H9 (cell line): ENCODE data around the gene FBN1. TPM values are rescaled to one million over a fixed set of nuclear protein-coding genes. Genes with fewer than 3 reads are reported as not detected.

Experiments
- DNase-seq: peaks from one replicate; pipeline ENCODE4 v3.0.0-alpha.2; 2017
- H2AFZ ChIP-seq: one replicate; pipeline ENCODE4 v1.6.1; 2013; ENCODE audit warnings: mild to moderate bottlenecking, low read length, control low read depth, moderate library complexity
- H2AK5ac ChIP-seq: 2 replicates; pipeline ENCODE4 v1.6.1; 2013; ENCODE audit warnings: low read length, control low read depth, mixed read lengths; ENCODE audit not compliant: insufficient read length
- H2BK120ac ChIP-seq: one replicate; pipeline ENCODE4 v1.6.1; 2013; ENCODE audit warnings: low read depth, mild to moderate bottlenecking, low read length, control low read depth, inconsistent platforms; ENCODE audit not compliant: poor library complexity, severe bottlenecking
- H2BK12ac ChIP-seq: 2 replicates; pipeline ENCODE4 v1.6.1; 2013; ENCODE audit warnings: low read length, control low read depth, mixed read lengths, low read depth; ENCODE audit not compliant: insufficient read length
- H2BK15ac ChIP-seq: 2 replicates; pipeline ENCODE4 v1.6.1; 2013; ENCODE audit warnings: low read depth, low read length, control low read depth
- H2BK20ac ChIP-seq: one replicate; pipeline ENCODE4 v1.6.1; 2013; ENCODE audit warnings: low read depth, mild to moderate bottlenecking, low read length, control low read depth, inconsistent platforms; ENCODE audit not compliant: poor library complexity, severe bottlenecking
- H2BK5ac ChIP-seq: 2 replicates; pipeline ENCODE4 v1.6.1; 2013; ENCODE audit warnings: low read length, control low read depth, mixed read lengths; ENCODE audit not compliant: insufficient read length
- H3K14ac ChIP-seq: 2 replicates; pipeline ENCODE4 v1.6.1; 2013; ENCODE audit warnings: low read length, control low read depth; ENCODE audit not compliant: insufficient read depth
- H3K18ac ChIP-seq: 2 replicates; pipeline ENCODE4 v1.6.1; 2013; ENCODE audit warnings: low read depth, mild to moderate bottlenecking, mixed read lengths, low read length, control low read depth; ENCODE audit not compliant: insufficient read length
- H3K23ac ChIP-seq: 2 replicates; pipeline ENCODE4 v1.6.1; 2013; ENCODE audit warnings: low read length, control low read depth, mixed read lengths, low read depth; ENCODE audit not compliant: insufficient read length
- H3K23me2 ChIP-seq: 2 replicates; pipeline ENCODE4 v1.6.1; 2013; ENCODE audit warnings: low read depth, mild to moderate bottlenecking, mixed read lengths, low read length, control low read depth; ENCODE audit not compliant: insufficient read length, poor library complexity, severe bottlenecking
- H3K27ac ChIP-seq: 2 replicates; pipeline ENCODE4 v1.5.1; 2013; ENCODE audit warnings: low read length, control low read depth, mixed read lengths, low read depth; ENCODE audit not compliant: insufficient read length
- H3K27me3 ChIP-seq: 2 replicates; pipeline ENCODE4 v1.6.1; 2013; ENCODE audit warnings: low read length, control low read depth, inconsistent platforms; ENCODE audit not compliant: insufficient read depth
- H3K4ac ChIP-seq: 2 replicates; pipeline ENCODE4 v1.6.1; 2013; ENCODE audit warnings: low read depth, mild to moderate bottlenecking, control low read depth, inconsistent platforms, low read length, moderate library complexity
- H3K4me1 ChIP-seq: 2 replicates; pipeline ENCODE4 v1.6.1; 2013; ENCODE audit warnings: low read length, control low read depth, inconsistent platforms; ENCODE audit not compliant: insufficient read depth
- H3K4me2 ChIP-seq: 2 replicates; pipeline ENCODE4 v1.6.1; 2013; ENCODE audit warnings: low read length, control low read depth, mixed read lengths; ENCODE audit not compliant: insufficient read length, insufficient read depth
- H3K56ac ChIP-seq: 2 replicates; pipeline ENCODE4 v1.6.1; 2013; ENCODE audit warnings: low read depth, mild to moderate bottlenecking, mixed read lengths, low read length, control low read depth; ENCODE audit not compliant: insufficient read length
- H3K79me1 ChIP-seq: 2 replicates; pipeline ENCODE4 v1.6.1; 2013; ENCODE audit warnings: low read depth, mild to moderate bottlenecking, moderate library complexity, low read length, control low read depth, inconsistent platforms; ENCODE audit not compliant: insufficient read depth, poor library complexity, severe bottlenecking
- H3K79me2 ChIP-seq: 2 replicates; pipeline ENCODE4 v1.6.1; 2013; ENCODE audit warnings: low read length, control low read depth, inconsistent platforms; ENCODE audit not compliant: insufficient read depth
- H3K9ac ChIP-seq: 2 replicates; pipeline ENCODE4 v1.6.1; 2013; ENCODE audit warnings: low read length, control low read depth, mixed read lengths; ENCODE audit not compliant: insufficient read length; ENCODE audit errors: extremely low read depth
- H3K9me3 ChIP-seq: one replicate; pipeline ENCODE4 v1.6.1; 2013; ENCODE audit warnings: low read depth, low read length, inconsistent platforms; ENCODE audit not compliant: control insufficient read depth
- H3T11ph ChIP-seq: one replicate; pipeline ENCODE4 v1.6.1; 2013; ENCODE audit warnings: mild to moderate bottlenecking, low read length, control low read depth, inconsistent platforms
- H4K20me1 ChIP-seq: one replicate; pipeline ENCODE4 v1.6.1; 2013; ENCODE audit not compliant: control insufficient read depth, insufficient read length, insufficient read depth
- H4K5ac ChIP-seq: 2 replicates; pipeline ENCODE4 v1.6.1; 2013; ENCODE audit warnings: low read depth, mild to moderate bottlenecking, mixed read lengths, low read length, control low read depth; ENCODE audit not compliant: insufficient read length
- H4K8ac ChIP-seq: replicated peaks from 2 replicates; pipeline ENCODE4 v1.6.1; 2013; ENCODE audit warnings: low read length, control low read depth, mixed read lengths, low read depth; ENCODE audit not compliant: insufficient read length
- H4K91ac ChIP-seq: 2 replicates; pipeline ENCODE4 v1.6.1; 2013; ENCODE audit warnings: low read depth, mild to moderate bottlenecking, moderate library complexity, mixed read lengths, low read length, control low read depth; ENCODE audit not compliant: insufficient read length
- H3K27ac Mint-ChIP-seq, 3 experiments: 2 replicates in 2 of 3; 3 replicates in 1 of 3; pipeline ENCODE4 v1.8.0; 2020 to 2021; ENCODE audit warnings: mixed read lengths in 3 of 3, mild to moderate bottlenecking in 1 of 3, moderate library complexity in 1 of 3
- H3K27me3 Mint-ChIP-seq: 2 replicates; pipeline ENCODE4 v1.8.0; 2021; ENCODE audit warnings: low read depth, mild to moderate bottlenecking, moderate library complexity, mixed read lengths
- H3K36me3 Mint-ChIP-seq, 3 experiments: 2 replicates in 2 of 3; 3 replicates in 1 of 3; pipeline ENCODE4 v1.8.0; 2020 to 2021; ENCODE audit warnings: low read depth in 3 of 3, mixed read lengths in 3 of 3; ENCODE audit not compliant: insufficient read depth in 1 of 3
- H3K4me1 Mint-ChIP-seq, 2 experiments: 2 replicates each; pipeline ENCODE4 v1.8.0; 2020; ENCODE audit warnings: mixed read lengths in 2 of 2
- H3K4me3 Mint-ChIP-seq, 2 experiments: 2 replicates in 1 of 2; 3 replicates in 1 of 2; pipeline ENCODE4 v1.8.0; 2020 to 2021; ENCODE audit warnings: mild to moderate bottlenecking in 2 of 2, mixed read lengths in 2 of 2, moderate library complexity in 1 of 2
- H3K9me3 Mint-ChIP-seq, 2 experiments: 2 replicates in 1 of 2; 3 replicates in 1 of 2; pipeline ENCODE4 v1.8.0; 2020; ENCODE audit warnings: mild to moderate bottlenecking in 2 of 2, mixed read lengths in 2 of 2, moderate library complexity in 1 of 2
- CTCF ChIP-seq: fragments of 200-600 bp; sonication (generic); conservative IDR thresholded peaks from 3 replicates; pipeline ENCODE4 v1.8.0; 2021; ENCODE audit warnings: antibody characterized with exemption, mild to moderate bottlenecking
- WGBS: extraction: QIAGEN DNeasy Blood & Tissue Kit; methylation state at CpG from one replicate; pipeline ENCODE4 v1.1.7; 2013; ENCODE audit warnings: missing lambda C conversion rate, low lambda C conversion rate, mixed read lengths; ENCODE audit not compliant: insufficient read length; ENCODE audit errors: extremely low coverage; 5-methylcytosine and 5-hydroxymethylcytosine counted together
- total RNA-seq: library from RNA; stranded (reverse); gene quantifications from 2 replicates; pipeline ENCODE4 v1.2.1, GENCODE V29; 2021

The FBN1 gene
- total RNA-seq, 1 experiment from 2014 or later = 3.6 TPM

- Histone ChIP-seq H3T11ph (no peak overlapping the region), H2AFZ (no peak overlapping the region), H3K79me2 (no peaks in the 10 kb centered on the region), H3K56ac (no peak overlapping the region), H3K23ac (no peak overlapping the region), H3K27ac (no peak overlapping the region), H4K5ac (no peak overlapping the region), H3K27me3 (no peaks in the 10 kb centered on the region), H2BK12ac (no peak overlapping the region), H2AK5ac (no peak overlapping the region), H3K4ac (no peak overlapping the region), H2BK5ac (no peak overlapping the region), H4K8ac (no peak overlapping the region), H3K4me2 (no peak overlapping the region), H2BK120ac (no peak overlapping the region), H2BK15ac (no peak overlapping the region), H4K20me1 (no peaks in the 10 kb centered on the region), H3K23me2 (no peaks in the 10 kb centered on the region), H3K79me1 (no peaks in the 10 kb centered on the region), H3K9ac (no peak overlapping the region), H3K9me3 (no peaks in the 10 kb centered on the region), H2BK20ac (no peak overlapping the region), H3K4me1 (no peaks in the 10 kb centered on the region), H4K91ac (no peak overlapping the region), H3K18ac (no peak overlapping the region), H3K14ac (no peak overlapping the region)
- Mint-ChIP-seq H3K27me3 (no peaks in the 10 kb centered on the region), H3K36me3 (no peaks in the 10 kb centered on the region), H3K4me3 (no peak overlapping the region), H3K9me3 (no peaks in the 10 kb centered on the region), H3K4me1 (0 out of 4 replicates have a peak, but pooled peaks cover 0 to 3% of the 10 kb centered on the region in 2 experiments), H3K27ac (no peak overlapping the region; a peak in 1 of 7 replicates)
- no peak for TF ChIP-seq CTCF
- DNase-seq = no peak
- no CpG with 5 or more reads among the region's 1 CpG for WGBS
These were observed 74.7 kb downstream of the FBN1 start for GRCh38 chr15:48570822-48571221.
